GM18498 (cell line): ENCODE results near the gene RIOX2.

ENCODE experiments used
- ATAC-seq: cut with Tn5 transposase; IDR thresholded peaks from one replicate; pipeline ENCODE4 v1.9.1; 2021; ENCODE audit warnings: mild to moderate bottlenecking, moderate library complexity; ENCODE audit not compliant: unreplicated experiment

RIOX2 gene

DNA sequence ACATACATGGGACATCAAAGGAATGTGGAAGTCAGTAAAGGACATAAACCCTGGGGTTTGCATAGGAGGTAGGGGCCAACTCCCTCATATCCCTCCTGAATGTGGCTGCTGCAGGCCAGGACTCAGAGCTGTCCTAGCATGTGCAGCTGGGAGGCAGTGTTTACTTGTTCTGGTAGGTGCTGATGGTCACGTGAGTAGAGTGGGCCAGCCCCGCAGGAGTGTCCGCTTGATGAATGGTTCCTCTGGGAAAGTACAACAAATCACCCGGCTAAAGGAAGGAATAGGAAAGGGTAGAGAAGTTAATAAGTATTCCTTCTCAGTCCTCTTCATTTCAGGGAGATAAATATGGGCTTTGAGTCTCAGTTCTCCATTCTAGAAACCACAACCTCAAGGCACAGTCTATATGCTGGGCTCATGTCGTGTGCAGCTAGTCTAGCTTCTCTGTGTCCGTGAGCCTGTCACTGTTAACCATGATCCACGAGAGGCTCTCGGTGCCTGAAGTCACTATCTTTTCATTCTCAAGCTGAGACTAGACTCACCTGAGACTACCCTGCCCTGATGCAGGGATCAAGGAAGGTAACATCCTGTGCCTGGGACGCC lies 17.9 kb downstream of the RIOX2 start:
- no peak for ATAC-seq

- no peak for ATAC-seq
Observed at GRCh38 chr3:97952872-97953271, 19.4 kb downstream of the RIOX2 start.

- ATAC-seq = no peak
Observed at GRCh38 chr3:97952280-97952679, 20.0 kb downstream of the RIOX2 start.

- ATAC-seq = no peak
Observed at GRCh38 chr3:97950360-97950759, 21.9 kb downstream of the RIOX2 start.

GRCh38 chr3:97949743-97950142 lies 22.5 kb downstream of the RIOX2 start:
- ATAC-seq = no peak

- no peak for ATAC-seq
Observed at GRCh38 chr3:97949110-97949485, 23.1 kb downstream of the RIOX2 start.

DNA sequence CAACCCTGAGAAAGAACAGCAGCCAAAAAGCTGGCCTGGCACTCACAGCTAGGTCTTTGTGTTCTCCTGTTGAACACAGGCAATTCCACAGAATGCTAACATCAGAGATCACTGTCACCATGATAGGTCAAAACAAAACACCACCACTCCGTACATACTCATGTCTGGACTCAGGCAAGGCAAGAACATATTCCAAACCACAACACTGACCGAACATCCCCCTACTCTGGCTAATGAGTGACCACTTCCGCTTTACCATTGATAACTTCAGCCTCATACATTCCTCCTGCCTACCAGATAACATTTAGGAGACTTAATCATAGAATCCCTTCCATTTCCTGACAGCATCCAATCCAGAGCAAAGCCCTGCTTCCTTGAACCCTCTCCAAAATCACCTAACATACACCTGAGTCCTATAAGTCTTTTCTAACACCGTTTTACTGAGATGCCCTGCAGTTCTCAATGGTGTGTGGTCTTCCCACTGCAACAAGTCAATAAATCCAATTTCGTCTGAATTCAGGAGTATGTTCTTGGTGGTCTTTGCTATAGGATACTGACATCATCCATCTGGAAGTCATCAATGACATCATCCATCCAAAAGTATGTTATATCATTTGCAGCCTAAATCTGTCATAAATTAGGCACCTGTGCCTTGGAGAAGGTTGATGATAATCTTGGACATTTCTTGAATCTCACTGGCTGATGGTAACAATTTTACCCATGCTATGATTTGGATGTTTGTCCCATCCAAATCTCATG lies 23.7 kb downstream of the RIOX2 start:
- no peak for ATAC-seq

DNA sequence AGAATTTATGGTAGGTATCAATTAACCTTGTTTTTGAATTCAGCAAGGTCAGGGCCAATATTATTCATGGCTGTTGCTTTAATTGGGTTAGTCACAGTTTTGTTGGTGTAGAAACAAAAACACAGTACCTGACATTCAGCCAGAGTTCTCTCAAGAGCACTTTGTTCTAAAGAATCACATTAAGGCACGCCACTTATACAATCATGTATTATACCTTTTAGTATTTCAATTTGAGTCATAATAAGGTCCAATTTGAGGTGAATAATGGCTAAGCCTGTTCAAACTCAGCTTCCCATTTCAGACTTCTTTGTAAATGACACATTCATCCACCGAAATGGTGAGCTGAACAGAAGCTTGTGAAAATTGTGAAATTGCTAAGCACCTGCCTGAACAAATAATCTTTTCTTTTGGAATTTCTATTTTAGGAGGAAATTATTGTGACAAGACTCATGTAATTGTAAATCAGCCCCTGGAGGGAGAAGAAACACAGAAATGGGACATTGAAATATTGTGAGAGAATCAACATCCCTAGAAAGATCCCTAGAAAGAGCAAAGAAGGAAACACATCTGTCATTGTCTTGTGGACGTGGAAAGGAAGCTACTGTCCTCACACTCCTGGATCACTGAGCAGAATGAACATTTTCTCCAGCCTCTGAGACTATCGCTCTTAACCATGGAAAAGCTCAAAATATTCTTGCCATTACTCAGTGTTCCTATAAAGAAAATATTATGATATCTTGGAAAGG lies 29.3 kb downstream of the RIOX2 start:
- ATAC-seq = no peak

DNA sequence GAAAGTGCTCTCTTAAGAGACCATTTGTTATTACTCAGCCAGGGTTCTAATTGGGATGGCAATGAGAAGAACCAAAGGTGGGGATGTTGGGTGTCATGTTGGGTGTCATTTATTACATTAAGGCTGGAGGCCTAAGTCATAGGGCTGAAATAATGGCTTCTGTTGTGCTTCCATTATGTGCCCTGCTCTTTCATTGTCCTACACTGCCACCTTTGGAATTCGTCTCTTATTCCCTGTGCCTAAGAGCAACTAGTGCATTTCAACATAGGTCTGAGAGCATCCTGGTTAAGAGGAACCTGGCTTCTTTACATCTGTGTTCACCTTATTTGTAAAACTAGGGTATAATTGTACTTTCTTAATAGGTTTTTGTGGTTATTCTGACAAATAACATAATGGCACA lies 32.2 kb downstream of the RIOX2 start:
- ATAC-seq = no peak

GRCh38 chr3:97939401-97939800 lies 32.8 kb downstream of the RIOX2 start:
- no peak for ATAC-seq

DNA sequence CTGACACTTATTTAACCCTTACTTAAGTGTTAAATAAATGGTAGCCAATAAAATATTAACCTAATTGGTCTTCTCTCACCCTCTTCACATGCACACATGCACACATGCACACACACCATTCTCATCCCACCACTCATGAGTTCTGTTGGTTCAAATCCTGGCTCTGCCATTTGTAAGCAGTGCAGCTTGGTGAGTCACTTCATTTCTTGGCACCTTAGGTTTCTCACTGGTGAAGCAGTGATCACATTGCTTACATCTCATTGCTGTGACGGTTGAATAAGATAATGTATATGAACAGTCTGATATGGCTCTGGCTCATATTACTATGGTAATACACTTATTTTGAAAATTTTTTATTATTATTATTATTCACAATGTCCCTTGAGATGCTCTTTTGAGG lies 33.8 kb downstream of the RIOX2 start:
- no peak for ATAC-seq

GRCh38 chr3:97937205-97937604 lies 35.0 kb downstream of the RIOX2 start:
- no peak for ATAC-seq

DNA sequence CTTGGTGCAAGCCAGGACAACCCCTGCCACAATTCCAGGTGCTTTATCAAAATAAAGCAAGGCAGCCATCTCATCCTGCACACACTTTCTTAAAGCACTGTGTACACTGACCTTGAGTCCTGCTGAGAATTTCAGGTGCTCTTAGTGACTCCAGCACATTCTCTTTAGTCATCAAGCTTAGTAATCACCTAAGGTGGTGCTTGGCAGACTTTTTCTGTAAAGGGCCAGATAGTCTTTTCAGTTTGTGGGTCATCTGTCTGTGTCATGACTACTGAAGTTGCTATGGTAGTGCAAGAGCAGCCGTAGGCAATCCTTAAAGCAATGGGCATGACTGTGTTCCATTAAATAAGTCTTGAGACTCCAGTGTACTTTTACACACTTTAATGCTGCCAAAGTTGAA lies 36.4 kb downstream of the RIOX2 start:
- no peak for ATAC-seq

DNA sequence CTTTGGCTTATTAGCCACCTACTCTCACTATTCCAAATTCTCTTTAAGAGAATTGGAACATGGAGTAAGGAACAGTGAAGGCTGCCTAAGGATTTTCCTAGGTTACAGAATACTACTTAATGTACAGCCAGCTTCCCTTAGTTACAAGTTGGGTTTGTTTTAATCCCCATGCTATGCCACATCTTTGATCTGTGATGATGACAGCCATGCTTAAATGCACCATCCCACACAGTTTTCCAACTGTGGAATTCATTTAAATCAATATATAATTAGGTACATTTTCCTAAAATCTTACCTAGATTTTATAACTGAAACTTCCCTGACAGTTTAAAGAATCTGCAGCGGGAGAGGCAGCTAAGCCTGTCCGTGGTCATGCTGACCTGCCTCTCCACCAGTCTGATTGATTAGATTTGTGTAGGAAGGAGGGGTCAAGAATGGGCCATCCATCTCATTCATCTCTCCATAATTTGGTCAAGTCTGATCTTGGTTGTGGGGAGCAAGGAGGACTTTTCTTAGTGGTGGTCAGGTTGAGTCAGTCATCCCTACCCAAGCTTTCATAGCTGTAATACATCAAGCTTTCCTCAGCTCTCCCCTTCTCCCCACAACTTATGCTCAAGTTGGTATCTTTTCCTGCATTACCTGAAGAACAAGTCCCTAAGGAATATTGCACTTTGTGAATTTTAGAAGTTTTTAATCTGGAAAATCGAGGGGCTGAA lies 37.1 kb downstream of the RIOX2 start:
- ATAC-seq = no peak

DNA sequence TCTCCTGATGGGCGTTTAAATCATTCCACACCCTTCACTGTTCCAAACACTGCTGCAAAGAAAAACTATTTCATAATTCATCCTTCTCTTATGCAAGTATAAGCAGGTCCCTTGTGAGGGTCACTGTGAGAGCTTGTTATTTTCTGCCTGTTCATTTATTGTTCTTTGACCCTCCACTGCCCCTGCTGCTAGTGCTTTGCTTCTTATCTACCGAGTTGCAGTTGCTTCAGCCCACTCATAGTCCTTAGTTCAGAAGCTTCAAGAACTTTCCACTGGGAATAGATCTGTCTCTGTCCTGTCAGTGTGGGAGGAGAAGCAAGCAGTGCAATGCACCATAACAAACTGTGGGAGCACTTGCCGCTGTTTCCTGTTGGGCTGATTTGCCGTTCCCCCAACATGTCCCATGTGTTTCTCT lies 39.8 kb downstream of the RIOX2 start:
- no peak for ATAC-seq

DNA sequence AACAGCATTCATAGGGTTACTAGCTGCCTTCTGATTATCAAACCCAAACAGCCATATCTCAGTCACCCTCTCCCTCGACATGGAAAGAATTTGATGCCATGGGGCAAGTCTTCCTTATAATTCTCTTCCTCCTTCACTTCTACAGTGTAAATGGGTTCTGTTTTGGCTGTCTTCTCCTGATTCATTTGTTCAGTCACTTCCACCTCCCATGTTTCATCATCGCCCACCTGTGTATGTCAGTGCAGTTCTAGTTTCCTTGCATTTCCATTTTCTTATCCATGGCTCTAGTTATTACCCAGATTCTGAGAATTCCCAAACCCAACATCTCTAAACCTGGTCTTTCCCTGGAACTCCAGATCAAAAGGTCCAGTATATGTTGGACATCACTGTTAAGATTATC lies 41.0 kb downstream of the RIOX2 start:
- ATAC-seq = no peak

GRCh38 chr3:97930018-97930417 lies 42.2 kb downstream of the RIOX2 start:
- no peak for ATAC-seq

- no peak for ATAC-seq
Observed at GRCh38 chr3:97928986-97929385, 43.2 kb downstream of the RIOX2 start.

GRCh38 chr3:97927704-97928103 lies 44.5 kb downstream of the RIOX2 start:
- ATAC-seq = no peak

DNA sequence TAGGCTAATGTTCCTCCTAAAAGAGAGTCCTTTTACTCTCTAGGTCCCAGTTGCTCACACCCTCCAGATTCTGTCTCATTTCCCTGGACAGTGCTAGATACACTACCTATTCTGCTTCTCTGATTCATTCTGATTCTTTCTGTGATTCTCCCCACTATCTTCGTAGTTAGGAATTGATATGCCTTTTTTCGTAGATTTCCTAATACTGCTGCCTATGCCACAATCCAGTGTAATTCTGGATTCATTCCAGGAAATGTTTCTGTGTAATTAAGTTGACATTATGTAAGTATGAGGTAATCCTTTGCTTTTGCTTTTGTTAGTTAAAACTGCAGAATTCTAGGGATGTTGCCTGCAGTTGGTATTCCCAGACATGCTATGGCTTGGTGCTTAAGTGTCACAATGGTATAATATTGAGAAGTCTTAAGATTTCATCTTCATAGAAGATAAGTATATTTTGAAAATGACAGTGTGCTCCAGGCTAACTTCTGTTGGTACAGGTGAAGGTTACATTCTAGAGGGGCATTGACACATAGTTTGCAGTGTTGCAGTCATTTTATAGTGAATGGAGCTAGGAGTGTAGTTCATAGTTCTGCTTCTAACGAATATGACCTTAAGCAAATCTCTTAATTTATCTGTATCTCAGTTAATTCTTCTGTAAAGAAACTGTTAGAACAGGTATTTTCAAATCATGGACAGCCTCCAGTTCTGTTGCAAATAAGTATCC lies 54.3 kb downstream of the RIOX2 start:
- ATAC-seq = no peak

DNA sequence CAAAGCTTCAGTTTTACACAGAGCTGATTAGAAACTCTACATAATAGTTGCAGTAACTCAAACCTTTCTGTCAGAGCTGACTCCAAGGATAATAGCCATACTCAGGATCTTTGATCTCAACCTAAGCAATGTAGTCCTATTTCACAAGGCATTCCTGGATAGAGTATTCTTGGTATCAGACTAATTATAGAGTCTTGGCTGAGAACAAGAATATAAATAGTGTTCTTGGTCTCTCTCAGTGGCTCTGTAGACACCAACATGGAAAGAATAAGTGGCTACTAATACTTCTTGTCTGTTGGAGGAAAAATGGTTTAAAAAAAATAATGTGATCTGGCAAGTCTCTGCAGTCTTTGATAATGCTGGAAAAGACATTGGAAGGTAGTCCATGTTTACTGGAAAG lies 55.7 kb downstream of the RIOX2 start:
- no peak for ATAC-seq
